SK-N-SH (cell line): ENCODE measurements around the gene FLT1. TPM values are rescaled to one million over a fixed set of nuclear protein-coding genes. Genes with fewer than 3 reads are reported as not detected.
A peak's percentile ranks its signal among the peaks of the same experiment; 100 is the strongest.

ENCODE experiments used
- CTCF ChIA-PET: fragments of 300-600, 350-600 bp; formaldehyde crosslinking; extraction: SDS; loops from one replicate; lab custom pipeline; 2021; lab: Yijun Ruan, JAX
- POLR2A ChIA-PET: fragments of 350-600 bp; sonication (Branson Sonifier 250); formaldehyde crosslinking; extraction: SDS; loops from one replicate; lab custom pipeline; 2020; ENCODE audit warnings: antibody characterized with exemption, inconsistent platforms; lab: Yijun Ruan, JAX
- DNase-seq: peaks from one replicate; pipeline ENCODE4 v3.0.0; 2012
- H2AFZ ChIP-seq: fragments of 200-600 bp; sonication (generic); 2 replicates; pipeline ENCODE4 v1.8.1; 2016; ENCODE audit warnings: antibody characterized with exemption, mild to moderate bottlenecking, low read depth
- H3F3A ChIP-seq: fragments of 200-600 bp; sonication (generic); replicated peaks from 2 replicates; pipeline ENCODE3; 2016; ENCODE audit warnings: antibody characterized with exemption, mild to moderate bottlenecking; ENCODE audit not compliant: insufficient read depth
- H3K27ac ChIP-seq, 2 experiments: fragments of 200-500 bp in 1 of 2; fragments of 200-600 bp in 1 of 2; sonication (Bioruptor generic) in 1 of 2; sonication (generic), shearing (Covaris generic) in 1 of 2; 2 replicates each; pipeline versions ENCODE4 v1.5.1 to v1.6.1; 2014 to 2016; ENCODE audit warnings: low read depth in 2 of 2, inconsistent platforms in 1 of 2, low read length in 1 of 2, mild to moderate bottlenecking in 1 of 2, mixed read lengths in 1 of 2
- H3K27me3 ChIP-seq: fragments of 200-600 bp; sonication (generic), shearing (Covaris generic); 2 replicates; pipeline ENCODE4 v1.6.1; 2016; ENCODE audit warnings: mixed run types; ENCODE audit not compliant: insufficient read depth
- H3K36me3 ChIP-seq, 2 experiments: fragments of 200-500 bp in 1 of 2; fragments of 200-600 bp in 1 of 2; sonication (Bioruptor generic) in 1 of 2; sonication (generic) in 1 of 2; replicated peaks in 1 of 2; 2 replicates each; pipeline versions ENCODE3 to v1.5.1; 2014 to 2016; ENCODE audit warnings: low read length in 1 of 2, mild to moderate bottlenecking in 1 of 2; ENCODE audit not compliant: insufficient read depth in 2 of 2, control insufficient read depth in 1 of 2
- H3K4me1 ChIP-seq, 2 experiments: fragments of 200-500 bp in 1 of 2; fragments of 200-600 bp in 1 of 2; sonication (Bioruptor generic) in 1 of 2; sonication (generic), shearing (Covaris generic) in 1 of 2; 2 replicates each; pipeline versions ENCODE4 v1.5.1 to v1.6.1; 2014 to 2016; ENCODE audit warnings: low read depth in 1 of 2, low read length in 1 of 2, mixed run types in 1 of 2; ENCODE audit not compliant: insufficient read depth in 2 of 2, control insufficient read depth in 1 of 2
- H3K4me2 ChIP-seq: fragments of 200-600 bp; sonication (generic), shearing (Covaris generic); 2 replicates; pipeline ENCODE4 v1.6.1; 2017; ENCODE audit warnings: mixed run types
- H3K4me3 ChIP-seq, 2 experiments: fragments of 200-500 bp in 1 of 2; fragments of 200-600 bp in 1 of 2; sonication (Bioruptor generic) in 1 of 2; sonication (generic), shearing (Covaris generic) in 1 of 2; 2 replicates each; pipeline versions ENCODE4 v1.5.1 to v1.8.1; 2014 to 2016; ENCODE audit warnings: low read depth in 2 of 2, inconsistent platforms in 1 of 2, low read length in 1 of 2, mild to moderate bottlenecking in 1 of 2, mixed read lengths in 1 of 2, moderate library complexity in 1 of 2
- H3K79me2 ChIP-seq: fragments of 200-600 bp; sonication (generic); 2 replicates; pipeline ENCODE4 v1.8.1; 2017; ENCODE audit warnings: mild to moderate bottlenecking; ENCODE audit not compliant: insufficient read depth
- H3K9ac ChIP-seq: fragments of 200-600 bp; sonication (generic); 2 replicates; pipeline ENCODE4 v1.6.1; 2017; ENCODE audit warnings: mixed run types
- H3K9me2 ChIP-seq: fragments of 200-600 bp; sonication (generic); 2 replicates; pipeline ENCODE4 v1.6.1; 2017; ENCODE audit warnings: mixed run types
- H3K9me3 ChIP-seq: fragments of 200-600 bp; sonication (generic); 2 replicates; pipeline ENCODE4 v1.6.1; 2017; ENCODE audit warnings: mixed run types, mild to moderate bottlenecking, moderate library complexity
- H4K20me1 ChIP-seq: fragments of 200-600 bp; sonication (generic); 2 replicates; pipeline ENCODE4 v1.6.1; 2017; ENCODE audit warnings: mild to moderate bottlenecking, mixed run types; ENCODE audit not compliant: insufficient read depth
- EP300 ChIP-seq, 2 experiments: IDR thresholded peaks; 2 replicates each; pipeline versions ENCODE4 v1.4.0 to v1.6.1; 2012; ENCODE audit warnings: borderline replicate concordance in 1 of 2, low read depth in 1 of 2, low read length in 1 of 2
- EZH2phosphoT487 ChIP-seq: fragments of 200-600 bp; sonication (generic); IDR thresholded peaks from 2 replicates; pipeline ENCODE4 v1.6.1; 2017; ENCODE audit warnings: low read depth, mixed run types, mild to moderate bottlenecking, antibody characterized with exemption, moderate library complexity, borderline replicate concordance
- FOXJ3 ChIP-seq: sonication (generic); formaldehyde crosslinking; IDR thresholded peaks from 2 replicates; pipeline ENCODE4 v1.5.1; 2020; ENCODE audit warnings: mild to moderate bottlenecking, missing genetic modification reagents
- FOXM1 ChIP-seq: IDR thresholded peaks from 2 replicates; pipeline ENCODE4 v1.4.0; 2012; ENCODE audit warnings: low read depth, mild to moderate bottlenecking
- GABPA ChIP-seq: IDR thresholded peaks from 2 replicates; pipeline ENCODE4 v1.4.0; 2012; ENCODE audit warnings: low read depth, mild to moderate bottlenecking
- IRF3 ChIP-seq: fragments of 150-350 bp; IDR thresholded peaks from 2 replicates; pipeline ENCODE4 v1.6.1; 2016; ENCODE audit warnings: mild to moderate bottlenecking, low read depth, low read length
- JUND ChIP-seq: IDR thresholded peaks from 2 replicates; pipeline ENCODE4 v1.4.0; 2012
- MAX ChIP-seq: IDR thresholded peaks from 2 replicates; pipeline ENCODE4 v1.4.0; 2012; ENCODE audit warnings: low read depth
- MEF2A ChIP-seq: IDR thresholded peaks from 2 replicates; pipeline ENCODE4 v1.4.0; 2012; ENCODE audit warnings: low read depth, borderline replicate concordance
- NFIC ChIP-seq: IDR thresholded peaks from 2 replicates; pipeline ENCODE4 v1.4.0; 2012; ENCODE audit warnings: borderline replicate concordance
- POLR2AphosphoS5 ChIP-seq: IDR thresholded peaks from 2 replicates; pipeline ENCODE4 v1.6.1; 2012; ENCODE audit warnings: low read depth, low read length
- RCOR1 ChIP-seq: fragments of 150-350 bp; IDR thresholded peaks from 2 replicates; pipeline ENCODE4 v1.6.1; 2017; ENCODE audit warnings: antibody characterized with exemption, low read length
- RFX5 ChIP-seq: IDR thresholded peaks from 2 replicates; pipeline ENCODE4 v1.6.1; 2012; ENCODE audit warnings: mild to moderate bottlenecking, improper control_type of control experiment, low read length
- RXRA ChIP-seq: IDR thresholded peaks from 2 replicates; pipeline ENCODE4 v1.4.0; 2012; ENCODE audit warnings: low read depth, mild to moderate bottlenecking, borderline replicate concordance
- SIN3A ChIP-seq: IDR thresholded peaks from 2 replicates; pipeline ENCODE4 v1.6.1; 2012; ENCODE audit warnings: low read depth, mild to moderate bottlenecking, low read length, moderate library complexity, borderline replicate concordance
- SMC3 ChIP-seq: IDR thresholded peaks from 2 replicates; pipeline ENCODE4 v1.6.1; 2012; ENCODE audit warnings: low read depth, low read length, improper control_type of control experiment
- TEAD4 ChIP-seq: IDR thresholded peaks from 2 replicates; pipeline ENCODE4 v1.4.0; 2012; ENCODE audit warnings: mild to moderate bottlenecking, borderline replicate concordance; ENCODE audit not compliant: insufficient read depth
- USF2 ChIP-seq: fragments of 150-350 bp; IDR thresholded peaks from 2 replicates; pipeline ENCODE4 v1.6.1; 2017; ENCODE audit warnings: antibody characterized with exemption, low read length, low read depth, borderline replicate concordance
- YY1 ChIP-seq: IDR thresholded peaks from 2 replicates; pipeline ENCODE4 v1.4.0; 2012; ENCODE audit warnings: low read depth, mild to moderate bottlenecking
- ZBTB33 ChIP-seq: IDR thresholded peaks from 2 replicates; pipeline ENCODE4 v1.4.0; 2012; ENCODE audit warnings: low read depth, borderline replicate concordance
- WGBS: methylation state at CpG from one replicate; pipeline ENCODE4 v1.1.6; 2017; ENCODE audit warnings: low lambda C conversion rate; 5-methylcytosine and 5-hydroxymethylcytosine counted together
- polyA plus RNA-seq, 3 experiments: library from polyadenylated mRNA; depleted of rRNA; stranded (reverse); fragments of >200 nt; gene quantifications; 2 replicates each; pipeline ENCODE4 v1.2.3, GENCODE V29; 2012

FLT1 gene
- polyA plus RNA-seq, 1 of the 3 experiments (the other 2 are of a cell fraction) = 0.20 TPM

GRCh38 chr13:28401303-28402056, 93.4 kb downstream of the FLT1 start:
- CTCF ChIA-PET = no interaction called here
- no peaks in the 10 kb centered on the region for H4K20me1 ChIP-seq
- peak overlapping the region in 1 of 2 experiments; percentile 70; a peak in 2 of 4 replicates for H3K27ac ChIP-seq
- no peak for TF ChIP-seq YY1
- TF ChIP-seq RCOR1 = no peak
- TF ChIP-seq NFIC = no peak
- TF ChIP-seq RXRA = no peak
- TF ChIP-seq EP300 (IDR thresholded peaks at IDR 0.05; ENCODE audit: borderline replicate concordance in 1 of 2, low read depth in 1 of 2, low read length in 1 of 2) = no peak
- no peak for TF ChIP-seq JUND
- TF ChIP-seq MAX = no peak
- no peak for TF ChIP-seq SIN3A
- TF ChIP-seq TEAD4 = no peak
- TF ChIP-seq RFX5 = no peak
- TF ChIP-seq SMC3 = no peak
- TF ChIP-seq FOXJ3 (CRISPR knock-in tag) = no peak
- no peak for TF ChIP-seq MEF2A
- TF ChIP-seq POLR2AphosphoS5 = no peak
- TF ChIP-seq FOXM1 = no peak
- TF ChIP-seq ZBTB33 = no peak
- no peak for TF ChIP-seq GABPA
- no peak for TF ChIP-seq IRF3
- TF ChIP-seq USF2 = no peak
- no peak for TF ChIP-seq EZH2phosphoT487
- WGBS = 17% methylated on average over 7 of the region's 7 CpGs
- no peaks in the 10 kb centered on the region for H3K4me1 ChIP-seq
- H3K36me3 ChIP-seq = no peaks in the 10 kb centered on the region
- H3K27me3 ChIP-seq = no peaks in the 10 kb centered on the region; the same call in 1 of the 2 replicates
- POLR2A ChIA-PET = no interaction called here
- peak overlapping the region; percentile 17; the same call in 1 of the 2 replicates for H3K9ac ChIP-seq
- H3K4me3 ChIP-seq = peak overlapping the region in 1 of 2 experiments; percentile 6; a peak in 1 of 4 replicates
- H3K4me2 ChIP-seq = peak overlapping the region; percentile 29; the same call in 1 of the 2 replicates
- no peak for DNase-seq
- H2AFZ ChIP-seq = peak overlapping the region; percentile 43; the same call in 1 of the 2 replicates
- H3F3A ChIP-seq = no peaks in the 10 kb centered on the region
- H3K79me2 ChIP-seq = no peaks in the 10 kb centered on the region
- H3K9me2 ChIP-seq = no peaks in the 10 kb centered on the region
- no peaks in the 10 kb centered on the region for H3K9me3 ChIP-seq
